ENCODE data around the gene NR2E1. TPM values are rescaled to one million over a fixed set of nuclear protein-coding genes. Genes with fewer than 3 reads are reported as not detected.

The NR2E1 gene
- total and polyA plus RNA-seq, 2 experiments from 2014 or later, result not detected

DNA sequence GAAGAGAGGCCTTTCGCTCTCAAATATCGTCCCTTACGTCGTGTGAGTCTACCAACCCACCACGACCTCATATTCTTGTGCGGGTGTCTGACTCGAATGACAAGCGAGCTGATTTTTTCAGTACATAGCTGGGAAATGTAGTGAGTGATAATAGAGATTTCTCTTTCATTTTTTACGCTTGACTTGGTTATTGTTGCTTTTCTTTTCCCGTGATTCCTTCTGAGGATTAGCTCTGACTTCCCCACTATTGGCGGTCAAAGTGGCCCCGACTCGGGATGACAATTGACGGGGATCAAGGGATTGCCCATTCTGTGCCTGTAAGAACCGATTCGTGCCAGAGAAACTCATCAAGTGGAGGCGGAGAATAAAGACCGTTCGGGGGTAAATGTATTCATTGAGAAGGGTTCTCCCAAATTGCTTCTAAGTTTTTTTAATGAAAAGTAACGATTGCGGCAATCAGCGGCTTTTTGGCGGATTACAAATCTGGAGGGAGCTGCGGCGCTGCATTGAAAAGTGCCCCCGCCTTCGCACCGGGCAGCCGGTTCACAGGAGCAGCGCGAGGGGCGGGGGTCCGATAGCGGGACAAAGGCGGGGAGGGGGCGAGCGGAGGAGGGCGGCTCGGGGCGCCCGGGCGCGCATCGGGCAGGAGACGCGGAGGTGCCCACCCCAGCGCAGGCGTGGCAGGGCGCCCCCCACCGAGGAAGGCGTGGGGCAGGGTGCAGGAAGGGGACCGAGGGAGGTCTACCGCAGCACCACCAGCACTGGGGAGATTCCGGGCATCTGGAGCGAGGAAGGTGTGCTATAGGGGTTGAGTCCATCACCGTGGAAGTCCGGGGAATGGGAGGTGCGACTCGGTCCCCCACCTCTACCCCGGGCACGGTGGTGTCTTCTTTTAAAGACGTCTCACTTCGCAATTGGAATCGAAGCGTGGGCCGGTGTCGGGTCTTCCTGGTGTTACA is 46.7 kb upstream of the NR2E1 start:
- DNase-seq (ENCODE audit: low spot score) (peak; percentile 80), ATAC-seq (peak; percentile 5; the same call in 2 of the 3 replicates)
- TF ChIP-seq NANOG (IDR thresholded peaks at IDR 0.05; ENCODE audit: borderline replicate concordance) (no peak), ZNF331 (CRISPR knock-in tag; IDR thresholded peaks at IDR 0.05; ENCODE audit: low read depth) (no peak), ZNF114 (CRISPR knock-in tag; IDR thresholded peaks at IDR 0.05) (no peak), JUNB (IDR thresholded peaks at IDR 0.05; ENCODE audit: unreplicated experiment) (no peak), EZH2phosphoT487 (IDR thresholded peaks at IDR 0.05; ENCODE audit: unreplicated experiment) (peak; percentile 94), STAT1 (IDR thresholded peaks at IDR 0.05; ENCODE audit: unreplicated experiment) (no peak), POLR2AphosphoS5 (IDR thresholded peaks at IDR 0.05; ENCODE audit: low read depth) (no peak), CREB1 (CRISPR knock-in tag; IDR thresholded peaks at IDR 0.05; ENCODE audit: low read depth) (no peak), EZH2 (IDR thresholded peaks at IDR 0.05; ENCODE audit: low read depth, unreplicated experiment) (peak; percentile 100)
- TF ChIP-seq, protein P1, sequence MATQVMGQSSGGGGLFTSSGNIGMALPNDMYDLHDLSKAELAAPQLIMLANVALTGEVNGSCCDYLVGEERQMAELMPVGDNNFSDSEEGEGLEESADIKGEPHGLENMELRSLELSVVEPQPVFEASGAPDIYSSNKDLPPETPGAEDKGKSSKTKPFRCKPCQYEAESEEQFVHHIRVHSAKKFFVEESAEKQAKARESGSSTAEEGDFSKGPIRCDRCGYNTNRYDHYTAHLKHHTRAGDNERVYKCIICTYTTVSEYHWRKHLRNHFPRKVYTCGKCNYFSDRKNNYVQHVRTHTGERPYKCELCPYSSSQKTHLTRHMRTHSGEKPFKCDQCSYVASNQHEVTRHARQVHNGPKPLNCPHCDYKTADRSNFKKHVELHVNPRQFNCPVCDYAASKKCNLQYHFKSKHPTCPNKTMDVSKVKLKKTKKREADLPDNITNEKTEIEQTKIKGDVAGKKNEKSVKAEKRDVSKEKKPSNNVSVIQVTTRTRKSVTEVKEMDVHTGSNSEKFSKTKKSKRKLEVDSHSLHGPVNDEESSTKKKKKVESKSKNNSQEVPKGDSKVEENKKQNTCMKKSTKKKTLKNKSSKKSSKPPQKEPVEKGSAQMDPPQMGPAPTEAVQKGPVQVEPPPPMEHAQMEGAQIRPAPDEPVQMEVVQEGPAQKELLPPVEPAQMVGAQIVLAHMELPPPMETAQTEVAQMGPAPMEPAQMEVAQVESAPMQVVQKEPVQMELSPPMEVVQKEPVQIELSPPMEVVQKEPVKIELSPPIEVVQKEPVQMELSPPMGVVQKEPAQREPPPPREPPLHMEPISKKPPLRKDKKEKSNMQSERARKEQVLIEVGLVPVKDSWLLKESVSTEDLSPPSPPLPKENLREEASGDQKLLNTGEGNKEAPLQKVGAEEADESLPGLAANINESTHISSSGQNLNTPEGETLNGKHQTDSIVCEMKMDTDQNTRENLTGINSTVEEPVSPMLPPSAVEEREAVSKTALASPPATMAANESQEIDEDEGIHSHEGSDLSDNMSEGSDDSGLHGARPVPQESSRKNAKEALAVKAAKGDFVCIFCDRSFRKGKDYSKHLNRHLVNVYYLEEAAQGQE (IDR thresholded peaks at IDR 0.05; ENCODE audit: unreplicated experiment), result no peak
- TF ChIP-seq, protein P2, sequence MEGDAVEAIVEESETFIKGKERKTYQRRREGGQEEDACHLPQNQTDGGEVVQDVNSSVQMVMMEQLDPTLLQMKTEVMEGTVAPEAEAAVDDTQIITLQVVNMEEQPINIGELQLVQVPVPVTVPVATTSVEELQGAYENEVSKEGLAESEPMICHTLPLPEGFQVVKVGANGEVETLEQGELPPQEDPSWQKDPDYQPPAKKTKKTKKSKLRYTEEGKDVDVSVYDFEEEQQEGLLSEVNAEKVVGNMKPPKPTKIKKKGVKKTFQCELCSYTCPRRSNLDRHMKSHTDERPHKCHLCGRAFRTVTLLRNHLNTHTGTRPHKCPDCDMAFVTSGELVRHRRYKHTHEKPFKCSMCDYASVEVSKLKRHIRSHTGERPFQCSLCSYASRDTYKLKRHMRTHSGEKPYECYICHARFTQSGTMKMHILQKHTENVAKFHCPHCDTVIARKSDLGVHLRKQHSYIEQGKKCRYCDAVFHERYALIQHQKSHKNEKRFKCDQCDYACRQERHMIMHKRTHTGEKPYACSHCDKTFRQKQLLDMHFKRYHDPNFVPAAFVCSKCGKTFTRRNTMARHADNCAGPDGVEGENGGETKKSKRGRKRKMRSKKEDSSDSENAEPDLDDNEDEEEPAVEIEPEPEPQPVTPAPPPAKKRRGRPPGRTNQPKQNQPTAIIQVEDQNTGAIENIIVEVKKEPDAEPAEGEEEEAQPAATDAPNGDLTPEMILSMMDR (conservative IDR thresholded peaks at IDR 0.05; ENCODE audit: low read depth in 2 of 2), result no peak
- TF ChIP-seq, protein P3, sequence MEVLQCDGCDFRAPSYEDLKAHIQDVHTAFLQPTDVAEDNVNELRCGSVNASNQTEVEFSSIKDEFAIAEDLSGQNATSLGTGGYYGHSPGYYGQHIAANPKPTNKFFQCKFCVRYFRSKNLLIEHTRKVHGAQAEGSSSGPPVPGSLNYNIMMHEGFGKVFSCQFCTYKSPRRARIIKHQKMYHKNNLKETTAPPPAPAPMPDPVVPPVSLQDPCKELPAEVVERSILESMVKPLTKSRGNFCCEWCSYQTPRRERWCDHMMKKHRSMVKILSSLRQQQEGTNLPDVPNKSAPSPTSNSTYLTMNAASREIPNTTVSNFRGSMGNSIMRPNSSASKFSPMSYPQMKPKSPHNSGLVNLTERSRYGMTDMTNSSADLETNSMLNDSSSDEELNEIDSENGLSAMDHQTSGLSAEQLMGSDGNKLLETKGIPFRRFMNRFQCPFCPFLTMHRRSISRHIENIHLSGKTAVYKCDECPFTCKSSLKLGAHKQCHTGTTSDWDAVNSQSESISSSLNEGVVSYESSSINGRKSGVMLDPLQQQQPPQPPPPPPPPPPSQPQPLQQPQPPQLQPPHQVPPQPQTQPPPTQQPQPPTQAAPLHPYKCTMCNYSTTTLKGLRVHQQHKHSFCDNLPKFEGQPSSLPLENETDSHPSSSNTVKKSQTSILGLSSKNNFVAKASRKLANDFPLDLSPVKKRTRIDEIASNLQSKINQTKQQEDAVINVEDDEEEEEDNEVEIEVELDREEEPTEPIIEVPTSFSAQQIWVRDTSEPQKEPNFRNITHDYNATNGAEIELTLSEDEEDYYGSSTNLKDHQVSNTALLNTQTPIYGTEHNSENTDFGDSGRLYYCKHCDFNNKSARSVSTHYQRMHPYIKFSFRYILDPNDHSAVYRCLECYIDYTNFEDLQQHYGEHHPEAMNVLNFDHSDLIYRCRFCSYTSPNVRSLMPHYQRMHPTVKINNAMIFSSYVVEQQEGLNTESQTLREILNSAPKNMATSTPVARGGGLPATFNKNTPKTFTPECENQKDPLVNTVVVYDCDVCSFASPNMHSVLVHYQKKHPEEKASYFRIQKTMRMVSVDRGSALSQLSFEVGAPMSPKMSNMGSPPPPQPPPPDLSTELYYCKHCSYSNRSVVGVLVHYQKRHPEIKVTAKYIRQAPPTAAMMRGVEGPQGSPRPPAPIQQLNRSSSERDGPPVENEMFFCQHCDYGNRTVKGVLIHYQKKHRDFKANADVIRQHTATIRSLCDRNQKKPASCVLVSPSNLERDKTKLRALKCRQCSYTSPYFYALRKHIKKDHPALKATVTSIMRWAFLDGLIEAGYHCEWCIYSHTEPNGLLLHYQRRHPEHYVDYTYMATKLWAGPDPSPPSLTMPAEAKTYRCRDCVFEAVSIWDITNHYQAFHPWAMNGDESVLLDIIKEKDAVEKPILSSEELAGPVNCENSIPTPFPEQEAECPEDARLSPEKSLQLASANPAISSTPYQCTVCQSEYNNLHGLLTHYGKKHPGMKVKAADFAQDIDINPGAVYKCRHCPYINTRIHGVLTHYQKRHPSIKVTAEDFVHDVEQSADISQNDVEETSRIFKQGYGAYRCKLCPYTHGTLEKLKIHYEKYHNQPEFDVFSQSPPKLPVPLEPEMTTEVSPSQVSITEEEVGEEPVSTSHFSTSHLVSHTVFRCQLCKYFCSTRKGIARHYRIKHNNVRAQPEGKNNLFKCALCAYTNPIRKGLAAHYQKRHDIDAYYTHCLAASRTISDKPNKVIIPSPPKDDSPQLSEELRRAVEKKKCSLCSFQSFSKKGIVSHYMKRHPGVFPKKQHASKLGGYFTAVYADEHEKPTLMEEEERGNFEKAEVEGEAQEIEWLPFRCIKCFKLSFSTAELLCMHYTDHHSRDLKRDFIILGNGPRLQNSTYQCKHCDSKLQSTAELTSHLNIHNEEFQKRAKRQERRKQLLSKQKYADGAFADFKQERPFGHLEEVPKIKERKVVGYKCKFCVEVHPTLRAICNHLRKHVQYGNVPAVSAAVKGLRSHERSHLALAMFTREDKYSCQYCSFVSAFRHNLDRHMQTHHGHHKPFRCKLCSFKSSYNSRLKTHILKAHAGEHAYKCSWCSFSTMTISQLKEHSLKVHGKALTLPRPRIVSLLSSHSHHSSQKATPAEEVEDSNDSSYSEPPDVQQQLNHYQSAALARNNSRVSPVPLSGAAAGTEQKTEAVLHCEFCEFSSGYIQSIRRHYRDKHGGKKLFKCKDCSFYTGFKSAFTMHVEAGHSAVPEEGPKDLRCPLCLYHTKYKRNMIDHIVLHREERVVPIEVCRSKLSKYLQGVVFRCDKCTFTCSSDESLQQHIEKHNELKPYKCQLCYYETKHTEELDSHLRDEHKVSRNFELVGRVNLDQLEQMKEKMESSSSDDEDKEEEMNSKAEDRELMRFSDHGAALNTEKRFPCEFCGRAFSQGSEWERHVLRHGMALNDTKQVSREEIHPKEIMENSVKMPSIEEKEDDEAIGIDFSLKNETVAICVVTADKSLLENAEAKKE (CRISPR knock-in tag; IDR thresholded peaks at IDR 0.05), result no peak
- TF ChIP-seq, protein P4, sequence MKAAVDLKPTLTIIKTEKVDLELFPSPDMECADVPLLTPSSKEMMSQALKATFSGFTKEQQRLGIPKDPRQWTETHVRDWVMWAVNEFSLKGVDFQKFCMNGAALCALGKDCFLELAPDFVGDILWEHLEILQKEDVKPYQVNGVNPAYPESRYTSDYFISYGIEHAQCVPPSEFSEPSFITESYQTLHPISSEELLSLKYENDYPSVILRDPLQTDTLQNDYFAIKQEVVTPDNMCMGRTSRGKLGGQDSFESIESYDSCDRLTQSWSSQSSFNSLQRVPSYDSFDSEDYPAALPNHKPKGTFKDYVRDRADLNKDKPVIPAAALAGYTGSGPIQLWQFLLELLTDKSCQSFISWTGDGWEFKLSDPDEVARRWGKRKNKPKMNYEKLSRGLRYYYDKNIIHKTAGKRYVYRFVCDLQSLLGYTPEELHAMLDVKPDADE (IDR thresholded peaks at IDR 0.05), result no peak
- Mint-ChIP-seq H3K4me1 (peaks cover 64% of the 10 kb centered on the region), H3K27ac (no peak overlapping the region), H3K9me3 (peaks cover 4% of the 10 kb centered on the region), H3K36me3 (ENCODE audit: low read depth) (no peaks in the 10 kb centered on the region; the same call in 2 of the 3 replicates), H3K27me3 (ENCODE audit: insufficient read depth, low read depth, poor library complexity) (peaks cover 97% of the 10 kb centered on the region), H3K4me3 (peak overlapping the region; percentile 64)
- Histone ChIP-seq H3K79me2 (replicated peaks; ENCODE audit: insufficient read depth) (no peaks in the 10 kb centered on the region), H3K27me3 (ENCODE audit: insufficient read depth) (peaks cover 100% of the 10 kb centered on the region), H3K4me3 (peak overlapping the region; percentile 50), H3K9me2 (ENCODE audit: insufficient read depth) (no peaks in the 10 kb centered on the region), H4K20me1 (replicated peaks; ENCODE audit: insufficient read depth) (peaks cover 11% of the 10 kb centered on the region; the same call in 1 of the 2 replicates), H3K4me1 (ENCODE audit: insufficient read depth) (peaks cover 62% of the 10 kb centered on the region), H2AFZ (peak overlapping the region; percentile 63; the same call in 1 of the 2 replicates), H3K27ac (ENCODE audit: low read depth) (no peak overlapping the region), H3F3A (replicated peaks; ENCODE audit: low read depth) (peaks cover 38% of the 10 kb centered on the region), H3K4me2 (peak overlapping the region; percentile 83), H3K36me3 (ENCODE audit: insufficient read depth) (no peaks in the 10 kb centered on the region)
